KBM-7 (cell line): ENCODE measurements around the gene CABP2.

ENCODE experiments used
- DNase-seq: peaks from one replicate; pipeline ENCODE4 v3.0.0-alpha.2; 2015
- in situ Hi-C: fragments of 300-500 bp; cut with MboI; formaldehyde crosslinking; loops from 2 replicates; pipeline ENCODE4 v1.14.3; 2020; ENCODE audit warnings: low sequenced_read_pairs, low pct_unique_long_range_greater_than_20kb, mixed read lengths

CABP2 gene

GRCh38 chr11:67542169-67542568 lies 18.9 kb upstream of the CABP2 start:
- in situ Hi-C loops = no loop called here
- peak; percentile 7 for DNase-seq

- no peak for DNase-seq
- in situ Hi-C loops = no loop called here
Measured at GRCh38 chr11:67541198-67541597, 18.0 kb upstream of the CABP2 start.

- in situ Hi-C loops = no loop called here
- DNase-seq = no peak
Measured at GRCh38 chr11:67539550-67539949, 16.3 kb upstream of the CABP2 start.

- in situ Hi-C loops = no loop called here
- no peak for DNase-seq
Measured at GRCh38 chr11:67538823-67539505, 15.7 kb upstream of the CABP2 start.

GRCh38 chr11:67538306-67538705 lies 15.1 kb upstream of the CABP2 start:
- no peak for DNase-seq
- in situ Hi-C loops = no loop called here

GRCh38 chr11:67535561-67535960 lies 12.3 kb upstream of the CABP2 start:
- in situ Hi-C loops = no loop called here
- DNase-seq = no peak

- peak; percentile 46 for DNase-seq
- in situ Hi-C loops = no loop called here
Measured at GRCh38 chr11:67534070-67534679, 10.9 kb upstream of the CABP2 start.

GRCh38 chr11:67532889-67533288 lies 9.6 kb upstream of the CABP2 start:
- no peak for DNase-seq

GRCh38 chr11:67530282-67530592 lies 7.0 kb upstream of the CABP2 start:
- no peak for DNase-seq
- in situ Hi-C loops = no loop called here

More at GRCh38 chr11:67532889-67533288, 9.6 kb upstream of the CABP2 start:
- in situ Hi-C loops = no loop called here

- in situ Hi-C loops = no loop called here
- no peak for DNase-seq
Measured at GRCh38 chr11:67528376-67528775, 5.1 kb upstream of the CABP2 start.

GRCh38 chr11:67525275-67525976 lies 2.2 kb upstream of the CABP2 start:
- in situ Hi-C loops = no loop called here
- DNase-seq = no peak

GRCh38 chr11:67524480-67524808 lies 1.2 kb upstream of the CABP2 start:
- in situ Hi-C loops = no loop called here
- DNase-seq = no peak

- no peak for DNase-seq
- in situ Hi-C loops = no loop called here
Measured at GRCh38 chr11:67523556-67524479, 572 bp upstream of the CABP2 start.

GRCh38 chr11:67522338-67522737 lies 908 bp downstream of the CABP2 start:
- DNase-seq = no peak
- in situ Hi-C loops = no loop called here

GRCh38 chr11:67521924-67522323 lies 1.3 kb downstream of the CABP2 start:
- in situ Hi-C loops = no loop called here
- DNase-seq = no peak

GRCh38 chr11:67520856-67521824 lies 2.1 kb downstream of the CABP2 start:
- in situ Hi-C loops = no loop called here
- no peak for DNase-seq

- DNase-seq = no peak
Measured at GRCh38 chr11:67519726-67520125, 3.5 kb downstream of the CABP2 start.

GRCh38 chr11:67517784-67518552 lies 5.3 kb downstream of the CABP2 start:
- no peak for DNase-seq
- in situ Hi-C loops = no loop called here

More at GRCh38 chr11:67519726-67520125, 3.5 kb downstream of the CABP2 start:
- in situ Hi-C loops = no loop called here
